Omental fat pad (tissue), 4 donors: ENCODE data around the gene FBXL14. TPM values are rescaled to one million over a fixed set of nuclear protein-coding genes. Genes with fewer than 3 reads are reported as not detected.

ENCODE experiments used
- ATAC-seq: fragments of 150-250 bp; one replicate; pipeline ENCODE4 v1.9.1; 2016; ENCODE audit warnings: mild to moderate bottlenecking, moderate library complexity; ENCODE audit not compliant: low FRiP score
- DNase-seq: peaks from one replicate; pipeline ENCODE4 v3.0.0-alpha.2; 2019; ENCODE audit warnings: low spot score
- CTCF ChIP-seq, 3 donors: fragments of 450-650 bp; IDR thresholded peaks; one replicate each; pipeline ENCODE4 v1.5.1; 2016 to 2017; ENCODE audit warnings: antibody characterized with exemption in 3 of 3, mild to moderate bottlenecking in 3 of 3, moderate library complexity in 2 of 3
- total RNA-seq, 4 donors: library from RNA; depleted of rRNA; stranded (reverse); fragments of >200 nt; gene quantifications; one replicate each; pipeline ENCODE4 v1.1.0, GENCODE V29; 2016

Gene FBXL14
- total RNA-seq, 4 donors from 2014 or later: 7.3 to 15.6 (median 10.1) TPM

DNA sequence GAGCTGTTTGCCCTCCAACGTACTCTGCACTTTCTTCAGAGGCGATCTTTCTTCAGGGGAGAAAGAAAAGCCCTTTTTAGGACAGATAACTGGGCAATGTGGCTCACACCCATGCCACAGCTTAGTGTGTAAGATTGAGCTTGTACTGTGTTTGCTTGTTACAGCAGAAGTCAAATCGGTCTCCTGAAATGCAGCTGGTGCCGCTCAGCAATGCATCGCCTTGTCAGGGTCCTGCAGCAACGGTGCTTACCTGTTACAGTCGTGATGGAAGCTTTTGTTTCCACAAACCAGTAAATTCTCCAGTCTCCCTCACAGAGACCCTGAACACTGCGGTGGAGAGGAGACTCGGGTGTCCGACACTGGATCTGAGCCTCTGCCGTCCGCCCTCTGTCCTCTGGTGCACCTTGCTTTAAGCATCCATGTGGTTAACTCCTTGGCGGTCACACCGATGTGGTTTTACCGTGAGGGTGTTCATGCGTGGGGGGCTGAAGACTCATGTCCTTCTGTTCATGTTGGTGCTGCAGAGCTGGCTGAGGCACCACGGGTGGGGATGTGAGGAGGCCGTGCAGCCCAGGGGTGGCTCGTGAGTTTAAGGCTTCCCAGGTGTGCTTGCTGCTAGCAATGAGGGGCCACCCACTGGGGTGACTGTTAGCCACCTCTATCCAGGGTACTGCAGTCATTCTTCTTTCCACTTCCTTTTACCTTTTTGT is 47.3 kb downstream of the FBXL14 start:
- DNase-seq (no peak), ATAC-seq (no peak)
- no peak for TF ChIP-seq CTCF (IDR thresholded peaks at IDR 0.05)

DNA sequence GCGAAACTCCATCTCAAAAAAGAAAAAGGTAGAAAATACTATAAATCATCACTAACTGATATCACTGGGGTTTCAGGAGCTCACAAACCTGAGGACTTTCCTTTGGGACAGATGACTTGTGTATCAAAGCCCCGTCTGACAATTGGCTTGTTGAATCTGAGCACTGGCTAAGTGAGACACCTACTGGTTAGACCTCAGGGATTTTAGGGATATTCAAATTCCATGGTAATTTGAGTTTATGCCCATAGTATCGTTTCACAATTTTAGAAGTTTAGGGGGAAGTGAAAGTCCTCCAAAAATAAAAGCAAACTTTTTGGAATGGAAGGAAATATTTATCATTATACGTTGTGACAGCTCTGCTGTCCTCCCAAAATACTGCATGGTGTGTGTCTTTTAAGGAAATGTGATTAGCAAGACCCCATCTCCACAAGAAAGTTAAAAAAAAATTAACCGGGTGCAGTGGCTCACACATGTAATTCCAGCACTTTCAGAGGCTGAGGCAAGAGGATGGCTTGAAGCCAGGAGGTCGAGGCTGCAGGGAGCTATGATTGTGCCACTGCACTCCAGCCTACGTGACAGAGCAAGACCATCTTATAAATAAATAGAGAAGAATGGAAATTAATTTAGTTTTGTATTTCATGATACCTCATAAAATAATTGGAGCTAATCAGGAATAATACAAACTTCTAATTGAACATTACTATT is 49.2 kb downstream of the FBXL14 start:
- TF ChIP-seq CTCF (IDR thresholded peaks at IDR 0.05): no peak
- no peak for ATAC-seq
- DNase-seq: no peak

DNA sequence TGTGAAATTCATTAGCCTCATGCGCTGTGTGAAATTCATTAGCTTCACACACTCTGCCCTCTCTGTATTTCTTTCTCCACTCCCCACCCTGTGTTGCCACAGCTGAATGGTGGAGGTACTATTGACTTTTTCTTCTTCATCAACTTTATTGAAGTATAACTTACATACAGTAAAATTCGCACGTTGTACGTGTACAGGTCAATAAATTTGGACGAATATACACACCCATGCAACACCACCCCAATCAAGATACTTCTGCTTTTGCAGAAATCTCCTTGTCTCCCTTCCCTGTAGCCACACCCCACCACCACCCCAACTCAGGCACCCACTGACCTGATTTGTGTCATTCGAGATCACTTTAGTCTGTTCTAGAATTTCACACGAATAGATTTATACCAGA is 51.8 kb downstream of the FBXL14 start:
- no peak for TF ChIP-seq CTCF (IDR thresholded peaks at IDR 0.05)
- ATAC-seq (no peak), DNase-seq (no peak)

- DNase-seq (no peak), ATAC-seq (no peak)
- no peak for TF ChIP-seq CTCF (IDR thresholded peaks at IDR 0.05)
Observed at GRCh38 chr12:1540690-1541089, 53.7 kb downstream of the FBXL14 start.

- ATAC-seq (no peak), DNase-seq (no peak)
- no peak for TF ChIP-seq CTCF (IDR thresholded peaks at IDR 0.05)
Observed at GRCh38 chr12:1539135-1539534, 55.2 kb downstream of the FBXL14 start.

DNA sequence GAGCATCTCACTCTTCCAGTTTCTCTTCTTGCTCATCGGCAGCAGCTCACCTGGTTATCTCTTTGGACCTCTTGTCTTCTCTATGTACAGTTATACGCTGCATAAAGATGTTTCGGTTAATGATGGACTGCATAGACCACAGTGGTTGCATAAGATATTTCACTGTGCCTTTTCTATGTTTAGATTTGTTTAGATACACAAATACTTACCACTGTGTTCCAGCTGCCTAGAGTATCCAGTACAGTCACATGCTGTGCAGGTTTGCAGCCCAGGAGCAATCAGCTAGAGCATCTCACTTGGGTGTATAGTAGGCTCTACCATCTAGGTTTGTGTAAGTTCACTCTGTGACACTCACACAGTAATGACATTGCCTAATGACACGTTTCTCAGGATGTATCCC is 57.6 kb downstream of the FBXL14 start:
- no peak for DNase-seq
- no peak for ATAC-seq
- no peak for TF ChIP-seq CTCF (IDR thresholded peaks at IDR 0.05)

DNA sequence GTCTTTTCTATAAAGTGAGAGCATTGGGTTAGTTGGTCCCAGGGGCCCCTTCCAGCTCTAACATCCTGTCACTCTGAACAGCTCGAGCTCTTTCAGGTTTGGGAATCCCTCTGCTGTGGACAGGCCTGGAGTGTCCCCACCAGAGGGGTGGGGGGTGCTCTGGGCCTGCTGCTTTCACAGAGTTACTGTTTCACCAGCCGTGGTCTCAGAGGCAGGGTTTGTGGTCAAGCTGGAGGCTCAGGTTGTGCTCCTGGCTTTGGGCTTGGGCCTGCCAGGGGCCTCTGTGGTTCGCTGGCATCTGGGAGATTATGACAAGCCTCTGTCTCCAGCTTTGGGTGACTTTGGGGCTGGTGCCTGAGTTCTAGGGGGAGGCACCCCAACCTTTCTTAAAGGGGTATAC is 59.6 kb downstream of the FBXL14 start:
- DNase-seq (no peak), ATAC-seq (no peak)
- TF ChIP-seq CTCF (IDR thresholded peaks at IDR 0.05): no peak
